Spleen (tissue), 11 donors: ENCODE data around the gene MAP3K1. TPM values are rescaled to one million over a fixed set of nuclear protein-coding genes. Genes with fewer than 3 reads are reported as not detected.

Experiments
- DNase-seq: peaks from one replicate; pipeline ENCODE4 v3.0.0-alpha.2; 2020
- H3K27ac ChIP-seq, 8 donors: fragments of 200-600 bp; sonication (generic) in 7 of 8; 1 replicate in 4 of 8; 2 replicates in 4 of 8; pipeline versions ENCODE4 v1.5.0 to v1.8.0; 2016 to 2021; ENCODE audit warnings: inconsistent platforms in 4 of 8, mild to moderate bottlenecking in 4 of 8, moderate library complexity in 1 of 8
- H3K27me3 ChIP-seq, 7 donors: fragments of 200-600 bp; sonication (generic) in 6 of 7; replicated peaks in 1 of 7; 1 replicate in 4 of 7; 2 replicates in 3 of 7; pipeline versions ENCODE4 v1.5.0 to v1.8.0; 2016 to 2021; ENCODE audit warnings: inconsistent platforms in 3 of 7, mild to moderate bottlenecking in 1 of 7
- H3K36me3 ChIP-seq, 6 donors: fragments of 200-600 bp; sonication (generic) in 5 of 6; 1 replicate in 4 of 6; 2 replicates in 2 of 6; pipeline versions ENCODE4 v1.5.0 to v1.8.0; 2016 to 2021; ENCODE audit warnings: inconsistent platforms in 2 of 6
- H3K4me1 ChIP-seq, 6 donors: fragments of 200-600 bp; sonication (generic) in 5 of 6; 1 replicate in 3 of 6; 2 replicates in 3 of 6; pipeline versions ENCODE4 v1.5.0 to v1.8.0; 2016 to 2021; ENCODE audit warnings: inconsistent platforms in 3 of 6
- H3K4me3 ChIP-seq, 8 donors: fragments of 200-600 bp; sonication (generic) in 7 of 8; 1 replicate in 4 of 8; 2 replicates in 4 of 8; pipeline versions ENCODE4 v1.5.0 to v1.8.0; 2016 to 2021; ENCODE audit warnings: inconsistent platforms in 4 of 8, mild to moderate bottlenecking in 4 of 8, moderate library complexity in 2 of 8
- H3K9me3 ChIP-seq, 8 donors: fragments of 200-600 bp; sonication (generic) in 7 of 8; 1 replicate in 4 of 8; 2 replicates in 4 of 8; pipeline versions ENCODE4 v1.5.0 to v1.8.0; 2016 to 2021; ENCODE audit warnings: inconsistent platforms in 4 of 8
- CTCF ChIP-seq, 11 experiments: fragments of 200-600 bp in 7 of 11; fragments of 450-650 bp in 4 of 11; sonication (generic) in 4 of 11; IDR thresholded peaks in 8 of 11; conservative IDR thresholded peaks in 3 of 11; 1 replicate in 7 of 11; 2 replicates in 4 of 11; pipeline versions ENCODE4 v1.4.0 to v1.8.0; 2016 to 2021; ENCODE audit warnings: antibody characterized with exemption in 11 of 11, inconsistent platforms in 4 of 11, mild to moderate bottlenecking in 1 of 11
- POLR2A ChIP-seq, 3 donors: fragments of 450-650 bp; IDR thresholded peaks; one replicate each; pipeline ENCODE4 v1.5.1; 2017; ENCODE audit warnings: antibody characterized with exemption in 3 of 3, mild to moderate bottlenecking in 1 of 3
- POLR2AphosphoS5 ChIP-seq, 3 donors: sonication (generic); formaldehyde crosslinking; IDR thresholded peaks; one replicate each; pipeline ENCODE4 v1.5.1; 2017; ENCODE audit warnings: antibody characterized with exemption in 3 of 3
- WGBS, 5 donors: extraction: QIAGEN DNeasy Blood & Tissue Kit in 3 of 5; methylation state at CpG; one replicate each; pipeline versions ENCODE4 v1.1.5 to v1.1.7; 2013 to 2018; 5-methylcytosine and 5-hydroxymethylcytosine counted together
- intact Hi-C: fragments of 100-400 bp; cut with DNase I; formaldehyde crosslinking; loops from one replicate; pipeline ENCODE4 v1.15.0; 2023; ENCODE audit warnings: low total_unique reads
- polyA plus RNA-seq, 3 donors: library from polyadenylated mRNA; stranded (reverse); fragments of 200-250 nt; gene quantifications; one replicate each; pipeline ENCODE4 v1.2.1, GENCODE V29; 2013
- total RNA-seq, 7 donors: library from RNA; depleted of rRNA in 3 of 7; stranded (reverse); fragments of >200 nt in 3 of 7; fragmentation: NEBNext Ultra II Directional in 4 of 7; extraction: Animal tissue kit (Norgen Biotek cat#: 25700) in 4 of 7; gene quantifications; one replicate each; pipeline versions ENCODE4 v1.1.0 to v1.2.1, GENCODE V29; 2016 to 2021
- donor health status: healthy with polysubstance abuse.
- donor health status: DM: no; HTN: no; CAD: no; lungs with moderate emphysema.
- donor health status: DM: no; HTN: no; CAD: no.
- donor health status: Bipolar disorder and iron deficiency.
- donor health status: healthy.
- donor health status: DM: no; HTN: no; CAD: no.
- donor health status: DM: yes; HTN: yes; CAD: no.

The MAP3K1 gene
- total and polyA plus RNA-seq, 10 donors = 24.7 to 85.4 (median 67.2) TPM

GRCh38 chr5:56822981-56823380 is 7.6 kb downstream of the MAP3K1 start:
- intact Hi-C loops = no loop called here
- Histone ChIP-seq H3K4me1 (peaks cover 73 to 100% (median 99%) of the 10 kb centered on the region in 6 donors), H3K9me3 (no peaks in the 10 kb centered on the region), H3K27me3 (no peaks in the 10 kb centered on the region), H3K4me3 (peak overlapping the region in 1 of 8 donors; percentile 30), H3K36me3 (peaks cover 0 to 8% (median 0%) of the 10 kb centered on the region in 6 donors), H3K27ac (peak overlapping the region in 5 of 8 donors; percentile 11 to 64 (median 28))
- TF ChIP-seq POLR2AphosphoS5 (IDR thresholded peaks at IDR 0.05) (peak in 1 of 3 donors; percentile 42), POLR2A (IDR thresholded peaks at IDR 0.05) (no peak), CTCF (IDR thresholded peaks at IDR 0.05 in 8 of 11, conservative IDR thresholded peaks at IDR 0.05 in 3 of 11) (no peak)
- DNase-seq = peak; percentile 62
- WGBS, 5 donors = 34 to 57% (median 50%) methylated on average over 6 of the region's 6 CpGs

GRCh38 chr5:56824019-56824418 is 8.7 kb downstream of the MAP3K1 start:
- TF ChIP-seq POLR2A (IDR thresholded peaks at IDR 0.05) = no peak
- TF ChIP-seq POLR2AphosphoS5 (IDR thresholded peaks at IDR 0.05) = no peak
- TF ChIP-seq CTCF (IDR thresholded peaks at IDR 0.05 in 8 of 11, conservative IDR thresholded peaks at IDR 0.05 in 3 of 11) = no peak
- Histone ChIP-seq H3K4me3 (no peak overlapping the region), H3K27me3 (no peaks in the 10 kb centered on the region), H3K36me3 (peaks cover 0 to 8% (median 0%) of the 10 kb centered on the region in 6 donors), H3K9me3 (no peaks in the 10 kb centered on the region), H3K4me1 (peaks cover 76 to 100% (median 100%) of the 10 kb centered on the region in 6 donors), H3K27ac (peak overlapping the region in 1 of 8 donors; percentile 43)
- intact Hi-C loops = no loop called here
- no peak for DNase-seq

- peaks cover 78 to 100% (median 100%) of the 10 kb centered on the region in 6 donors for H3K4me1 ChIP-seq
- intact Hi-C loops = no loop called here
- DNase-seq = peak; percentile 31
- H3K27me3 ChIP-seq = no peaks in the 10 kb centered on the region
- 72 to 84% (median 80%) methylated on average over 3 of the region's 3 CpGs for WGBS, 5 donors
- peak overlapping the region in 4 of 8 donors; percentile 5 to 60 (median 20) for H3K27ac ChIP-seq
- H3K4me3 ChIP-seq = no peak overlapping the region
- peaks cover 0 to 8% (median 0%) of the 10 kb centered on the region in 6 donors for H3K36me3 ChIP-seq
- TF ChIP-seq POLR2AphosphoS5 (IDR thresholded peaks at IDR 0.05) (no peak), POLR2A (IDR thresholded peaks at IDR 0.05) (no peak), CTCF (IDR thresholded peaks at IDR 0.05 in 8 of 11, conservative IDR thresholded peaks at IDR 0.05 in 3 of 11) (no peak)
- no peaks in the 10 kb centered on the region for H3K9me3 ChIP-seq
Measured at GRCh38 chr5:56825222-56825824, 10.0 kb downstream of the MAP3K1 start.

- no peak for TF ChIP-seq POLR2A (IDR thresholded peaks at IDR 0.05)
- peak in 3 of 11 experiments; percentile 14 to 21 (median 14) for TF ChIP-seq CTCF (IDR thresholded peaks at IDR 0.05 in 8 of 11, conservative IDR thresholded peaks at IDR 0.05 in 3 of 11)
- intact Hi-C loops = no loop called here
- no peaks in the 10 kb centered on the region for H3K9me3 ChIP-seq
- H3K36me3 ChIP-seq = peaks cover 0 to 6% (median 0%) of the 10 kb centered on the region in 6 donors
- DNase-seq = peak; percentile 61
- H3K27me3 ChIP-seq = no peaks in the 10 kb centered on the region
- peak overlapping the region in 4 of 8 donors; percentile 12 to 60 (median 26) for H3K27ac ChIP-seq
- peaks cover 84 to 100% (median 100%) of the 10 kb centered on the region in 6 donors for H3K4me1 ChIP-seq
- H3K4me3 ChIP-seq = no peak overlapping the region
- 51 to 69% (median 57%) methylated on average over 5 of the region's 5 CpGs for WGBS, 5 donors
Measured at GRCh38 chr5:56827049-56827448, 11.7 kb downstream of the MAP3K1 start.
